A549 (cell line): ENCODE data around the gene C1QTNF12. TPM values are rescaled to one million over a fixed set of nuclear protein-coding genes. Genes with fewer than 3 reads are reported as not detected.

Experiments
- ATAC-seq, 2 experiments: fragments of 200-7000 bp in 1 of 2; fragments of >200 bp in 1 of 2; cut with Nextera tagmentation in 1 of 2; cut with Tn5 transposase in 1 of 2; 3 replicates each; pipeline versions ENCODE4 v1.8.0 to v1.9.1; 2018 to 2020; ENCODE audit warnings: mild to moderate bottlenecking in 1 of 2, moderate library complexity in 1 of 2
- CTCF ChIA-PET: fragments of 300-600 bp; sonication (Branson Sonifier 250); formaldehyde crosslinking; extraction: SDS; loops from one replicate; lab custom pipeline; 2021; ENCODE audit warnings: antibody characterized with exemption, inconsistent platforms; lab: Yijun Ruan, JAX
- POLR2A ChIA-PET: fragments of 350-600 bp; formaldehyde crosslinking; extraction: SDS; loops from one replicate; lab custom pipeline; 2021; ENCODE audit warnings: antibody characterized with exemption, inconsistent platforms; lab: Yijun Ruan, JAX
- DNase-seq, 2 experiments: peaks; one replicate each; pipeline versions ENCODE4 v3.0.0 to v3.0.0-alpha.2; 2011 to 2016; ENCODE audit warnings: low read depth in 1 of 2, low spot score in 1 of 2
- FAIRE-seq: peaks from 2 replicates; lab custom pipeline; 2011; peaks lifted over from hg19 to GRCh38; lab: Jason Lieb, UNC
- H3K27ac ChIP-seq, 2 experiments: fragments of >200 bp; sonication (Bioruptor Twin); formaldehyde crosslinking; 3 replicates each; pipeline ENCODE4 v1.5.1; 2016 to 2017
- H3K4me1 ChIP-seq: fragments of >200 bp; sonication (Bioruptor Twin); formaldehyde crosslinking; 3 replicates; pipeline ENCODE4 v1.6.1; 2016
- H3K4me2 ChIP-seq: fragments of >200 bp; sonication (Bioruptor Twin); formaldehyde crosslinking; 3 replicates; pipeline ENCODE4 v1.6.1; 2016
- H3K4me3 ChIP-seq: fragments of >200 bp; sonication (Bioruptor Twin); formaldehyde crosslinking; 3 replicates; pipeline ENCODE4 v1.5.1; 2016
- H3K9me3 ChIP-seq: fragments of >200 bp; sonication (Bioruptor Twin); formaldehyde crosslinking; 3 replicates; pipeline ENCODE4 v1.6.1; 2016
- CEBPB ChIP-seq, 2 experiments: fragments of >200 bp in 1 of 2; sonication (Bioruptor Twin) in 1 of 2; formaldehyde crosslinking in 1 of 2; IDR thresholded peaks; 2 replicates each; pipeline ENCODE4 v1.6.1; 2012 to 2016
- E2F6 ChIP-seq: IDR thresholded peaks from 2 replicates; pipeline ENCODE4 v1.6.1; 2012; ENCODE audit warnings: low read depth, borderline replicate concordance
- EHF ChIP-seq: fragments of 250-450 bp; sonication (Bioruptor Pico); IDR thresholded peaks from 2 replicates; pipeline ENCODE4 v1.5.0; 2020; ENCODE audit warnings: mild to moderate bottlenecking
- ELK1 ChIP-seq: fragments of 150-350 bp; IDR thresholded peaks from 2 replicates; pipeline ENCODE4 v1.6.1; 2014; ENCODE audit warnings: low read depth, mild to moderate bottlenecking, low read length
- EP300 ChIP-seq, 2 experiments: fragments of >200 bp; sonication (Bioruptor Twin); formaldehyde crosslinking; IDR thresholded peaks; 2 replicates in 1 of 2; 3 replicates in 1 of 2; pipeline ENCODE4 v1.6.1; 2016 to 2017
- FOSL2 ChIP-seq, 2 experiments: fragments of 450-650 bp in 1 of 2; fragments of >200 bp in 1 of 2; sonication (Bioruptor Twin) in 1 of 2; formaldehyde crosslinking; IDR thresholded peaks; 2 replicates each; pipeline versions ENCODE4 v1.5.0 to v1.6.1; 2016 to 2020; ENCODE audit warnings: mild to moderate bottlenecking in 1 of 2, moderate library complexity in 1 of 2
- HDAC2 ChIP-seq: fragments of 200-600 bp; sonication (generic); IDR thresholded peaks from 2 replicates; pipeline ENCODE4 v1.6.1; 2016
- HEYL ChIP-seq: fragments of 250-450 bp; sonication (Bioruptor Pico); IDR thresholded peaks from 2 replicates; pipeline ENCODE4 v1.8.0; 2021; ENCODE audit warnings: mild to moderate bottlenecking, moderate library complexity
- HOXB13 ChIP-seq: fragments of 250-450 bp; sonication (Bioruptor Pico); IDR thresholded peaks from 2 replicates; pipeline ENCODE4 v1.5.0; 2020; ENCODE audit warnings: low read depth, mild to moderate bottlenecking, moderate library complexity
- MAX ChIP-seq: IDR thresholded peaks from 2 replicates; pipeline ENCODE4 v1.6.1; 2012
- NR3C1 ChIP-seq: fragments of >200 bp; sonication (Bioruptor Twin); formaldehyde crosslinking; IDR thresholded peaks from 3 replicates; pipeline ENCODE4 v1.6.1; 2017
- PBX3 ChIP-seq: IDR thresholded peaks from 2 replicates; pipeline ENCODE4 v1.6.1; 2012
- RFX5 ChIP-seq: fragments of 450-650 bp; IDR thresholded peaks from 2 replicates; pipeline ENCODE4 v1.7.1; 2014; ENCODE audit warnings: antibody characterized with exemption, mild to moderate bottlenecking, moderate library complexity
- SMC3 ChIP-seq: fragments of >200 bp; sonication (Bioruptor Twin); formaldehyde crosslinking; IDR thresholded peaks from 3 replicates; pipeline ENCODE4 v1.6.1; 2018; ENCODE audit warnings: inconsistent platforms
- TFCP2L1 ChIP-seq: fragments of 250-450 bp; sonication (Bioruptor Pico); IDR thresholded peaks from 2 replicates; pipeline ENCODE4 v1.5.0; 2021; ENCODE audit warnings: mild to moderate bottlenecking
- USF2 ChIP-seq: fragments of 450-650 bp; IDR thresholded peaks from 2 replicates; pipeline ENCODE4 v1.6.1; 2014; ENCODE audit warnings: antibody characterized with exemption
- ZC3H11A ChIP-seq: fragments of 450-650 bp; IDR thresholded peaks from 2 replicates; pipeline ENCODE4 v1.6.1; 2014; ENCODE audit warnings: antibody characterized with exemption, mild to moderate bottlenecking
- ZFP36 ChIP-seq: fragments of 450-650 bp; IDR thresholded peaks from 2 replicates; pipeline ENCODE4 v1.6.1; 2014; ENCODE audit warnings: borderline replicate concordance; ENCODE audit not compliant: partially characterized antibody
- ZNF302 ChIP-seq: fragments of 250-450 bp; sonication (Bioruptor Pico); IDR thresholded peaks from 2 replicates; pipeline ENCODE4 v1.9.0; 2021; ENCODE audit warnings: inconsistent platforms, mild to moderate bottlenecking, moderate library complexity
- WGBS: methylation state at CpG from one replicate; pipeline ENCODE4 v1.1.6; 2017; ENCODE audit errors: missing lambda C conversion rate; 5-methylcytosine and 5-hydroxymethylcytosine counted together
- polyA plus RNA-seq, 4 experiments: library from polyadenylated mRNA; depleted of rRNA in 3 of 4; stranded (reverse); fragments of >200 nt; fragmentation: RNase III in 1 of 4; extraction: RNeasy Plus Mini Kit Qiagen cat#74134 plus additional on column Dnase treatment in 1 of 4; gene quantifications; 2 replicates in 3 of 4; 3 replicates in 1 of 4; pipeline ENCODE4 v1.2.3, GENCODE V29; 2011 to 2017

The C1QTNF12 gene
- polyA plus RNA-seq, 2 of the 4 experiments (the other 2 are of a cell fraction): 0.47 to 0.83 TPM

GRCh38 chr1:1273209-1273511, 26.6 kb upstream of the C1QTNF12 start:
- Histone ChIP-seq H3K4me2 (peak overlapping the region; percentile 93), H3K4me1 (peaks cover 17% of the 10 kb centered on the region), H3K9me3 (no peaks in the 10 kb centered on the region), H3K4me3 (peak overlapping the region; percentile 99), H3K27ac (peak overlapping the region; percentile 95 to 99)
- WGBS: no CpG with 5 or more reads among the region's 31 CpGs
- ChIA-PET POLR2A (interaction anchor here (0.6 to 0.7 kb wide), 2 partner anchors 9 to 16 kb away, joined by 3 to 5 read pairs; no protein-coding TSS in a partner anchor), CTCF (interaction anchor here (0.6 to 1.0 kb wide), 2 partner anchors 17 to 78 kb away, joined by 3 read pairs; no protein-coding TSS in a partner anchor)
- ATAC-seq: no peak
- DNase-seq: no peak
- TF ChIP-seq NR3C1: no peak
- no peak for FAIRE-seq

- POLR2A ChIA-PET: no interaction called here
These were observed 26.1 kb upstream of the C1QTNF12 start for GRCh38 chr1:1272341-1273208.

More at GRCh38 chr1:1272341-1273208, 26.1 kb upstream of the C1QTNF12 start:
- peak overlapping the region; percentile 99 for H3K4me3 ChIP-seq
- ATAC-seq: no peak
- H3K4me1 ChIP-seq: peaks cover 17% of the 10 kb centered on the region
- TF ChIP-seq HDAC2 (no peak), ZC3H11A (no peak), FOSL2 (IDR thresholded peaks at IDR 0.05) (no peak), FOSL2 (CRISPR knock-in tag; IDR thresholded peaks at IDR 0.05) (no peak), USF2 (no peak), CEBPB (IDR thresholded peaks at IDR 0.05) (no peak), MAX (no peak), HOXB13 (no peak), HEYL (CRISPR knock-in tag) (no peak), ZNF302 (no peak), E2F6 (no peak), SMC3 (no peak), ELK1 (no peak), ZFP36 (no peak), EP300 (IDR thresholded peaks at IDR 0.05) (no peak), TFCP2L1 (CRISPR knock-in tag) (no peak), RFX5 (no peak), NR3C1 (no peak), PBX3 (no peak), EHF (CRISPR knock-in tag) (no peak)
- DNase-seq: no peak
- H3K27ac ChIP-seq: peak overlapping the region; percentile 95 to 99
- no peak for FAIRE-seq
- CTCF ChIA-PET: interaction anchor here (1.0 to 1.4 kb wide), 2 partner anchors 34 to 150 kb away, joined by 3 to 7 read pairs; no protein-coding TSS in a partner anchor
- no peaks in the 10 kb centered on the region for H3K9me3 ChIP-seq
- 49% methylated on average over 19 of the region's 43 CpGs for WGBS
- peak overlapping the region; percentile 93 for H3K4me2 ChIP-seq
